Esophagus squamous epithelium (tissue), 4 donors: ENCODE results near the gene PIPOX.

Experiments
- POLR2A ChIP-seq, 4 donors: fragments of 450-650 bp; IDR thresholded peaks; one replicate each; pipeline ENCODE4 v1.6.1; 2017; ENCODE audit warnings: antibody characterized with exemption in 4 of 4, mild to moderate bottlenecking in 4 of 4, moderate library complexity in 3 of 4
- TF ChIP-seq, protein P1 (sequence below), 6 experiments: fragments of 450-650 bp in 4 of 6; fragments of 200-600 bp in 2 of 6; sonication (generic) in 2 of 6; IDR thresholded peaks; one replicate each; pipeline ENCODE4 v1.5.1; 2016 to 2019; ENCODE audit warnings: antibody characterized with exemption in 6 of 6, mild to moderate bottlenecking in 4 of 6, moderate library complexity in 4 of 6

GRCh38 chr17:29077320-29077719, 34.4 kb downstream of the PIPOX start:
- TF ChIP-seq, protein P1, sequence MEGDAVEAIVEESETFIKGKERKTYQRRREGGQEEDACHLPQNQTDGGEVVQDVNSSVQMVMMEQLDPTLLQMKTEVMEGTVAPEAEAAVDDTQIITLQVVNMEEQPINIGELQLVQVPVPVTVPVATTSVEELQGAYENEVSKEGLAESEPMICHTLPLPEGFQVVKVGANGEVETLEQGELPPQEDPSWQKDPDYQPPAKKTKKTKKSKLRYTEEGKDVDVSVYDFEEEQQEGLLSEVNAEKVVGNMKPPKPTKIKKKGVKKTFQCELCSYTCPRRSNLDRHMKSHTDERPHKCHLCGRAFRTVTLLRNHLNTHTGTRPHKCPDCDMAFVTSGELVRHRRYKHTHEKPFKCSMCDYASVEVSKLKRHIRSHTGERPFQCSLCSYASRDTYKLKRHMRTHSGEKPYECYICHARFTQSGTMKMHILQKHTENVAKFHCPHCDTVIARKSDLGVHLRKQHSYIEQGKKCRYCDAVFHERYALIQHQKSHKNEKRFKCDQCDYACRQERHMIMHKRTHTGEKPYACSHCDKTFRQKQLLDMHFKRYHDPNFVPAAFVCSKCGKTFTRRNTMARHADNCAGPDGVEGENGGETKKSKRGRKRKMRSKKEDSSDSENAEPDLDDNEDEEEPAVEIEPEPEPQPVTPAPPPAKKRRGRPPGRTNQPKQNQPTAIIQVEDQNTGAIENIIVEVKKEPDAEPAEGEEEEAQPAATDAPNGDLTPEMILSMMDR (IDR thresholded peaks at IDR 0.05), result no peak
- TF ChIP-seq POLR2A (IDR thresholded peaks at IDR 0.05), result no peak
